Skeletal muscle satellite cell (primary cell): ENCODE data around the gene DNAJC28.
"Not testable (repeated sequence)": the region's sequence is repeated elsewhere in the genome, so short reads cannot be mapped to it uniquely, and the experiment has no call there.

Experiments
- H3K27me3 ChIP-seq: 2 replicates; pipeline ENCODE4 v1.7.0; 2013; ENCODE audit warnings: low read length; ENCODE audit not compliant: control insufficient read depth, insufficient read depth
- H3K36me3 ChIP-seq: 2 replicates; pipeline ENCODE4 v1.7.0; 2013; ENCODE audit warnings: mild to moderate bottlenecking, control low read depth, low read length; ENCODE audit not compliant: insufficient read depth
- H3K4me1 ChIP-seq: 2 replicates; pipeline ENCODE4 v1.7.0; 2013; ENCODE audit warnings: low read length; ENCODE audit not compliant: control insufficient read depth, insufficient read depth
- H3K4me2 ChIP-seq: 2 replicates; pipeline ENCODE4 v1.7.0; 2013; ENCODE audit warnings: mild to moderate bottlenecking, low read length
- H3K4me3 ChIP-seq: 2 replicates; pipeline ENCODE4 v1.7.0; 2013; ENCODE audit warnings: low read length
- H3K9ac ChIP-seq: 2 replicates; pipeline ENCODE4 v1.7.0; 2013; ENCODE audit warnings: mild to moderate bottlenecking, low read depth, low read length, moderate library complexity
- H3K9me3 ChIP-seq: replicated peaks from 2 replicates; pipeline ENCODE4 v1.7.0; 2013; ENCODE audit warnings: mild to moderate bottlenecking, control low read depth, low read length

DNAJC28 gene

GRCh38 chr21:33455686-33456446 lies 35.6 kb downstream of the DNAJC28 start:
- Histone ChIP-seq H3K27me3 (no peaks in the 10 kb centered on the region), H3K9me3 (no peaks in the 10 kb centered on the region), H3K4me2 (no peak overlapping the region), H3K4me1 (peaks cover 14% of the 10 kb centered on the region), H3K4me3 (no peak overlapping the region), H3K36me3 (peaks cover 7% of the 10 kb centered on the region), H3K9ac (no peak overlapping the region)

- H3K4me2 ChIP-seq, result no peak overlapping the region
Measured at GRCh38 chr21:33452362-33452761, 39.2 kb downstream of the DNAJC28 start.

GRCh38 chr21:33451634-33452071 lies 39.9 kb downstream of the DNAJC28 start:
- Histone ChIP-seq H3K36me3 (peaks cover 3% of the 10 kb centered on the region), H3K9ac (no peak overlapping the region), H3K4me3 (no peak overlapping the region), H3K27me3 (no peaks in the 10 kb centered on the region), H3K4me2 (peak overlapping the region; percentile 15), H3K4me1 (peaks cover 14% of the 10 kb centered on the region), H3K9me3 (no peaks in the 10 kb centered on the region)

More at GRCh38 chr21:33452362-33452761, 39.2 kb downstream of the DNAJC28 start:
- Histone ChIP-seq H3K36me3 (peaks cover 3% of the 10 kb centered on the region), H3K27me3 (no peaks in the 10 kb centered on the region), H3K9me3 (no peaks in the 10 kb centered on the region), H3K4me1 (peaks cover 14% of the 10 kb centered on the region), H3K9ac (no peak overlapping the region), H3K4me3 (no peak overlapping the region)

- Histone ChIP-seq H3K9ac (no peak overlapping the region), H3K9me3 (no peaks in the 10 kb centered on the region), H3K27me3 (no peaks in the 10 kb centered on the region), H3K4me2 (no peak overlapping the region), H3K4me3 (no peak overlapping the region), H3K36me3 (peaks cover 3% of the 10 kb centered on the region), H3K4me1 (peaks cover 14% of the 10 kb centered on the region)
Measured at GRCh38 chr21:33449616-33450015, 41.9 kb downstream of the DNAJC28 start.

- not testable (repeated sequence) for H3K4me3 ChIP-seq, H3K4me2 ChIP-seq, H3K9me3 ChIP-seq, H3K27me3 ChIP-seq, H3K9ac ChIP-seq, H3K36me3 ChIP-seq
- peaks cover 14% of the 10 kb centered on the region for H3K4me1 ChIP-seq
Measured at GRCh38 chr21:33446620-33447019, 44.9 kb downstream of the DNAJC28 start.

- Histone ChIP-seq H3K9me3 (no peaks in the 10 kb centered on the region), H3K9ac (no peak overlapping the region), H3K4me1 (peaks cover 12% of the 10 kb centered on the region), H3K27me3 (no peaks in the 10 kb centered on the region), H3K36me3 (peaks cover 3% of the 10 kb centered on the region), H3K4me3 (no peak overlapping the region), H3K4me2 (no peak overlapping the region)
Measured at GRCh38 chr21:33444499-33444898, 47.0 kb downstream of the DNAJC28 start.

- Histone ChIP-seq H3K9ac (no peak overlapping the region), H3K4me1 (peaks cover 12% of the 10 kb centered on the region)
Measured at GRCh38 chr21:33443194-33443593, 48.3 kb downstream of the DNAJC28 start.

GRCh38 chr21:33441489-33442477 lies 49.7 kb downstream of the DNAJC28 start:
- H3K9ac ChIP-seq, result no peak overlapping the region
- H3K4me1 ChIP-seq, result peaks cover 12% of the 10 kb centered on the region
- peak overlapping the region; percentile 5 for H3K4me2 ChIP-seq
- H3K36me3 ChIP-seq, result peaks cover 15% of the 10 kb centered on the region
- no peak overlapping the region for H3K4me3 ChIP-seq
- no peaks in the 10 kb centered on the region for H3K9me3 ChIP-seq
- H3K27me3 ChIP-seq, result no peaks in the 10 kb centered on the region

More at GRCh38 chr21:33443194-33443593, 48.3 kb downstream of the DNAJC28 start:
- H3K4me2 ChIP-seq, result no peak overlapping the region
- peaks cover 5% of the 10 kb centered on the region for H3K36me3 ChIP-seq
- no peak overlapping the region for H3K4me3 ChIP-seq
- H3K9me3 ChIP-seq, result no peaks in the 10 kb centered on the region
- no peaks in the 10 kb centered on the region for H3K27me3 ChIP-seq
